ENCODE results near the gene EIF3M.

DNA sequence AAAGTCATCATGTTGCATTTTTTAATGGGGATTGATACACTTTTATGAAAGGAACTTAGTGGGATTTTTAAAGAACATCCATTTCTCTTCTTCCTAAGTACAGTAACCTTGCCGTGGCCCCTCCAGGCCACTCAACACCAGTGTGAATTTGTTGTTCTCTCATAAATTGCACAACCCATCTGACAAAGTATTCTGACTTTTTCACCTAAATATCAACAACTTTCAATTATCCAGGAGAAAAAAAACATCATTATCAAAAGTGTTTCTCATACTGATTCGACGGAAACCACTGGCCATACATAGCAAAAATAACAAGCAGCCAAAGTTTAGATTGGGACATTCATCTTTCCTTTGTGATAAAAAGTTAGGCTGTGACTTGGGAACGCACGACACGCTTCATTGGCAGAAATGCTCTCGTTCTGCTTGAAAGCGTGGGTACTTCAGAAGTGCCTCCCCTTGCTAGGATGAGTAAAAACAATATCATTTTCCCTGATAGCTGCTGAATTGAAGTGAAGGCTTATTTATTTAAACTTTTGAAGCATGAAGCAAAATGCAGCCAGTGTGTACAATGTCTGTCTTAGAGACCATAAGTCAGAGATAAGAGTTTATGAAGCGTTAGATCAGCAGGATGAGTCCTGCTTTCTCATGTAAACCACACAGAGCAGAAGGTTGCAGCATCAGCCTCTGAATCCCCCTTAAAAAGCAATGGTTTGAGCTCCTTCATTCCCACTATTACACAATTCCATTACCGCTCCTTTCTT lies 20.6 kb upstream of the EIF3M start:
- TF ChIP-seq CTCF (IDR thresholded peaks at IDR 0.05) (no peak), POLR2A (IDR thresholded peaks at IDR 0.05) (no peak)

Data from right lobe of liver (tissue), 4 donors.